HCT116 (cell line): ENCODE measurements around the gene HRH4. TPM values are rescaled to one million over a fixed set of nuclear protein-coding genes. Genes with fewer than 3 reads are reported as not detected.

Source experiments
- ATAC-seq: fragments of 200-7000 bp; cut with Tn5 transposase; 2 replicates; pipeline ENCODE4 v1.9.1; 2020; ENCODE audit warnings: mild to moderate bottlenecking, moderate library complexity
- BruUV-seq: library from RNA; stranded (reverse); fragments of 400-500 nt; replicated peaks from 2 replicates; lab custom pipeline; 2021; lab: Mats Ljungman, UMichigan
- CTCF ChIA-PET: fragments of 300-600 bp; sonication (Branson Sonifier 250); formaldehyde crosslinking; loops from one replicate; lab custom pipeline; 2021; ENCODE audit warnings: antibody characterized with exemption; lab: Charles Lee
- POLR2A ChIA-PET: fragments of 300-600, 350-600 bp; sonication (Branson Sonifier 250); formaldehyde crosslinking; loops from one replicate; lab custom pipeline; 2021; ENCODE audit warnings: antibody characterized with exemption; lab: Charles Lee
- RAD21 ChIA-PET, 2 experiments: fragments of 300-600 bp; sonication (Branson Sonifier 250); formaldehyde crosslinking; loops; one replicate each; lab custom pipeline; 2023; ENCODE audit warnings: low total read pairs in 2 of 2; ENCODE audit not compliant: uncharacterized antibody in 2 of 2, unreplicated experiment in 2 of 2, low non-redundant PET in 1 of 2; lab: Charles Lee
- DNase-seq: peaks from one replicate; pipeline ENCODE4 v3.0.0-alpha.2; 2010; ENCODE audit warnings: low read depth, low spot score
- H2AFZ ChIP-seq: fragments of 200-600 bp; shearing (Covaris generic), sonication (generic); 2 replicates; pipeline ENCODE4 v1.6.1; 2017; ENCODE audit warnings: low read depth, mixed run types, mixed read lengths, antibody characterized with exemption, low read length; ENCODE audit not compliant: poor library complexity, severe bottlenecking
- H3K27ac ChIP-seq: 2 replicates; pipeline ENCODE4 v1.5.1; 2012; ENCODE audit warnings: low read depth, low read length
- H3K27me3 ChIP-seq: fragments of 200-600 bp; sonication (generic); 2 replicates; pipeline ENCODE4 v1.6.1; 2016; ENCODE audit warnings: mixed run types, low read length, mixed read lengths; ENCODE audit not compliant: insufficient read depth
- H3K36me3 ChIP-seq, 2 experiments: fragments of 200-500 bp in 1 of 2; fragments of 200-600 bp in 1 of 2; sonication (Bioruptor generic) in 1 of 2; sonication (generic) in 1 of 2; 2 replicates each; pipeline versions ENCODE4 v1.5.1 to v1.6.1; 2014 to 2016; ENCODE audit warnings: low read length in 2 of 2, inconsistent platforms in 1 of 2, mixed read lengths in 1 of 2, mixed run types in 1 of 2; ENCODE audit not compliant: insufficient read depth in 2 of 2, control insufficient read depth in 1 of 2
- H3K4me1 ChIP-seq, 2 experiments: fragments of 200-600 bp in 1 of 2; sonication (generic) in 1 of 2; 2 replicates each; pipeline versions ENCODE4 v1.5.1 to v1.6.1; 2012 to 2017; ENCODE audit warnings: low read length in 2 of 2, inconsistent platforms in 1 of 2, mild to moderate bottlenecking in 1 of 2, mixed read lengths in 1 of 2, mixed run types in 1 of 2, moderate library complexity in 1 of 2; ENCODE audit not compliant: insufficient read depth in 2 of 2, control insufficient read depth in 1 of 2
- H3K4me2 ChIP-seq: fragments of 200-600 bp; sonication (generic); 2 replicates; pipeline ENCODE4 v1.6.1; 2017; ENCODE audit warnings: mixed run types, low read length, mixed read lengths
- H3K4me3 ChIP-seq, 2 experiments: fragments of 200-600 bp in 1 of 2; sonication (generic) in 1 of 2; replicated peaks in 1 of 2; 2 replicates each; pipeline ENCODE4 v1.5.1; 2011 to 2016; ENCODE audit warnings: low read length in 2 of 2, control low read depth in 1 of 2, low read depth in 1 of 2, mild to moderate bottlenecking in 1 of 2, mixed read lengths in 1 of 2, mixed run types in 1 of 2
- H3K79me2 ChIP-seq: fragments of 200-600 bp; sonication (generic); 2 replicates; pipeline ENCODE4 v1.6.1; 2017; ENCODE audit warnings: mild to moderate bottlenecking, mixed run types, low read length, moderate library complexity, mixed read lengths; ENCODE audit not compliant: insufficient read depth
- H3K9ac ChIP-seq: fragments of 200-600 bp; sonication (generic); 2 replicates; pipeline ENCODE4 v1.6.1; 2016; ENCODE audit warnings: low read length, mixed read lengths
- H3K9me2 ChIP-seq: fragments of 200-600 bp; sonication (generic), shearing (Covaris generic); 2 replicates; pipeline ENCODE4 v1.6.1; 2017; ENCODE audit warnings: mixed run types, mild to moderate bottlenecking, moderate library complexity; ENCODE audit not compliant: insufficient read depth
- H3K9me3 ChIP-seq, 2 experiments: fragments of 200-500 bp in 1 of 2; fragments of 200-600 bp in 1 of 2; sonication (Bioruptor generic) in 1 of 2; sonication (generic) in 1 of 2; 2 replicates each; pipeline ENCODE4 v1.6.1; 2014 to 2017; ENCODE audit warnings: low read length in 2 of 2, mixed read lengths in 2 of 2, inconsistent platforms in 1 of 2, low read depth in 1 of 2, mild to moderate bottlenecking in 1 of 2, mixed run types in 1 of 2, moderate library complexity in 1 of 2; ENCODE audit not compliant: control insufficient read depth in 1 of 2, insufficient read depth in 1 of 2
- H4K20me1 ChIP-seq: fragments of 200-600 bp; sonication (generic), shearing (Covaris generic); 2 replicates; pipeline ENCODE4 v1.6.1; 2017; ENCODE audit warnings: mixed run types, mild to moderate bottlenecking, moderate library complexity; ENCODE audit not compliant: insufficient read depth
- CBX3 ChIP-seq: IDR thresholded peaks from 2 replicates; pipeline ENCODE4 v1.6.1; 2012; ENCODE audit warnings: low read depth
- CEBPB ChIP-seq: IDR thresholded peaks from 2 replicates; pipeline ENCODE4 v1.6.1; 2012; ENCODE audit warnings: low read depth
- EGR1 ChIP-seq: IDR thresholded peaks from 2 replicates; pipeline ENCODE4 v1.6.1; 2012; ENCODE audit warnings: low read depth
- ELF1 ChIP-seq: IDR thresholded peaks from 2 replicates; pipeline ENCODE4 v1.6.1; 2012; ENCODE audit warnings: low read depth, borderline replicate concordance
- EZH2phosphoT487 ChIP-seq: fragments of 200-600 bp; IDR thresholded peaks from 2 replicates; pipeline ENCODE4 v1.6.1; 2018; ENCODE audit warnings: antibody characterized with exemption, borderline replicate concordance
- FOSL1 ChIP-seq: IDR thresholded peaks from 2 replicates; pipeline ENCODE4 v1.6.1; 2012; ENCODE audit warnings: low read depth
- JUND ChIP-seq: IDR thresholded peaks from 2 replicates; pipeline ENCODE4 v1.6.1; 2012
- POLR2A ChIP-seq: IDR thresholded peaks from 2 replicates; pipeline ENCODE4 v1.7.0; 2011; ENCODE audit warnings: borderline replicate concordance; ENCODE audit not compliant: insufficient read depth, insufficient read length; ENCODE audit errors: extremely low read depth
- POLR2AphosphoS5 ChIP-seq: IDR thresholded peaks from 2 replicates; pipeline ENCODE4 v1.6.1; 2011; ENCODE audit warnings: mild to moderate bottlenecking, low read depth, low read length, moderate library complexity
- RAD21 ChIP-seq: IDR thresholded peaks from 2 replicates; pipeline ENCODE4 v1.6.1; 2012; ENCODE audit warnings: low read depth, mild to moderate bottlenecking
- SIN3A ChIP-seq: IDR thresholded peaks from 2 replicates; pipeline ENCODE4 v1.6.1; 2012; ENCODE audit warnings: low read depth
- SP1 ChIP-seq: IDR thresholded peaks from 2 replicates; pipeline ENCODE4 v1.6.1; 2012; ENCODE audit warnings: low read depth
- SRF ChIP-seq: IDR thresholded peaks from 2 replicates; pipeline ENCODE4 v1.6.1; 2012; ENCODE audit warnings: low read depth
- TCF7L2 ChIP-seq: IDR thresholded peaks from 2 replicates; pipeline ENCODE4 v1.7.0; 2011; ENCODE audit warnings: borderline replicate concordance, inconsistent platforms; ENCODE audit not compliant: insufficient read depth, insufficient read length; ENCODE audit errors: extremely low read depth
- ZFX ChIP-seq: fragments of 450-650 bp; IDR thresholded peaks from 2 replicates; pipeline ENCODE4 v1.6.1; 2017
- ZNF274 ChIP-seq: fragments of 200-500 bp; sonication (Bioruptor generic); IDR thresholded peaks from 2 replicates; pipeline ENCODE4 v1.6.1; 2014; ENCODE audit warnings: mild to moderate bottlenecking, low read depth, low read length, inconsistent platforms
- intact Hi-C: fragments of 100-400 bp; cut with micrococcal nuclease; formaldehyde crosslinking; loops from 2 replicates; pipeline ENCODE4 v1.10.0; 2022
- total RNA-seq: library from RNA; stranded (reverse); gene quantifications from one replicate; pipeline ENCODE4 v1.2.1, GENCODE V29; 2021; ENCODE audit not compliant: unreplicated experiment
- TF ChIP-seq, protein P1 (sequence below), 3 experiments: fragments of 200-600 bp in 1 of 3; sonication (generic) in 1 of 3; IDR thresholded peaks in 2 of 3; conservative IDR thresholded peaks in 1 of 3; 2 replicates each; pipeline ENCODE4 v1.5.1; 2012 to 2017; ENCODE audit warnings: low read depth in 2 of 3, low read length in 2 of 3, antibody characterized with exemption in 1 of 3, borderline replicate concordance in 1 of 3, control low read depth in 1 of 3, mild to moderate bottlenecking in 1 of 3, mixed read lengths in 1 of 3, mixed run types in 1 of 3, moderate library complexity in 1 of 3; ENCODE audit not compliant: insufficient read depth in 1 of 3
- TF ChIP-seq, protein P2 (sequence below): IDR thresholded peaks from 2 replicates; pipeline ENCODE4 v1.6.1; 2011; ENCODE audit warnings: mild to moderate bottlenecking, low read length, moderate library complexity; ENCODE audit not compliant: insufficient replicate concordance; ENCODE audit errors: extremely low read depth
- TF ChIP-seq, protein P3 (sequence below): IDR thresholded peaks from 2 replicates; pipeline ENCODE4 v1.6.1; 2012

HRH4 gene
- total RNA-seq, 1 experiment from 2014 or later = not detected

DNA sequence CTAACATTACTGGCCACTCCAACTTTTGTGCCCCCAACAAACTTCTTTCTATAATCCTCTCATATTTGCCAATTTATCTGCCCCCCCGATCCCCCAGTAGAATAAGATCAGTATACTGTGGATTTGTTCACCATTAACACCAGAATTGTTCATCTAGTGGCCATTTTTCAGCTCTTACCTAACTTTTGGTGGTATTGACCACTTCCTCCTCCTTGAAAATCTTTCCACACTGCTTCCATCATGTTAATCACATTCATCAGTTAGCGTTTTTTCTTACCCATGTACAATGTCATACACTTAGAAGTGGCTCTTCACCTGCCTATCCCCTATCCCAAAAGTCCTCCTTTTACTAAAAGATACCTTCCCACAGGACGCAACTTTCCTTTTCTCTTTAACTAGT, 27.8 kb upstream of the HRH4 start:
- no TSS peak for BruUV-seq
- peaks cover 32% of the 10 kb centered on the region for H3K79me2 ChIP-seq
- H3K36me3 ChIP-seq = peaks cover 5 to 11% of the 10 kb centered on the region in 2 experiments; a peak in 1 of 4 replicates
- H3K4me3 ChIP-seq = no peak overlapping the region
- DNase-seq = no peak
- H3K9ac ChIP-seq = no peak overlapping the region
- ATAC-seq = no peak
- CTCF ChIA-PET = interaction anchor here (0.7 to 1.6 kb wide), 2 partner anchors 73 to 596 kb away, joined by 3 to 12 read pairs; no protein-coding TSS in a partner anchor
- RAD21 ChIA-PET = interaction anchor here in 1 of 2 experiments (0.7 kb wide), 1 partner anchor 73 kb away, joined by 3 read pairs; no protein-coding TSS in a partner anchor
- no peaks in the 10 kb centered on the region for H3K9me3 ChIP-seq
- TF ChIP-seq, protein P1, sequence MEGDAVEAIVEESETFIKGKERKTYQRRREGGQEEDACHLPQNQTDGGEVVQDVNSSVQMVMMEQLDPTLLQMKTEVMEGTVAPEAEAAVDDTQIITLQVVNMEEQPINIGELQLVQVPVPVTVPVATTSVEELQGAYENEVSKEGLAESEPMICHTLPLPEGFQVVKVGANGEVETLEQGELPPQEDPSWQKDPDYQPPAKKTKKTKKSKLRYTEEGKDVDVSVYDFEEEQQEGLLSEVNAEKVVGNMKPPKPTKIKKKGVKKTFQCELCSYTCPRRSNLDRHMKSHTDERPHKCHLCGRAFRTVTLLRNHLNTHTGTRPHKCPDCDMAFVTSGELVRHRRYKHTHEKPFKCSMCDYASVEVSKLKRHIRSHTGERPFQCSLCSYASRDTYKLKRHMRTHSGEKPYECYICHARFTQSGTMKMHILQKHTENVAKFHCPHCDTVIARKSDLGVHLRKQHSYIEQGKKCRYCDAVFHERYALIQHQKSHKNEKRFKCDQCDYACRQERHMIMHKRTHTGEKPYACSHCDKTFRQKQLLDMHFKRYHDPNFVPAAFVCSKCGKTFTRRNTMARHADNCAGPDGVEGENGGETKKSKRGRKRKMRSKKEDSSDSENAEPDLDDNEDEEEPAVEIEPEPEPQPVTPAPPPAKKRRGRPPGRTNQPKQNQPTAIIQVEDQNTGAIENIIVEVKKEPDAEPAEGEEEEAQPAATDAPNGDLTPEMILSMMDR (IDR thresholded peaks at IDR 0.05 in 2 of 3, conservative IDR thresholded peaks at IDR 0.05 in 1 of 3; ENCODE audit: borderline replicate concordance in 1 of 3, insufficient read depth in 1 of 3, low read depth in 2 of 3, low read length in 2 of 3) = no peak
- TF ChIP-seq CEBPB (no peak), RAD21 (no peak), EGR1 (no peak), ZNF274 (no peak), ZFX (no peak), TCF7L2 (no peak), SP1 (no peak), SRF (no peak), CBX3 (no peak), EZH2phosphoT487 (no peak), SIN3A (no peak), JUND (no peak), POLR2AphosphoS5 (no peak), ELF1 (no peak), POLR2A (no peak), FOSL1 (no peak)
- TF ChIP-seq, protein P2, sequence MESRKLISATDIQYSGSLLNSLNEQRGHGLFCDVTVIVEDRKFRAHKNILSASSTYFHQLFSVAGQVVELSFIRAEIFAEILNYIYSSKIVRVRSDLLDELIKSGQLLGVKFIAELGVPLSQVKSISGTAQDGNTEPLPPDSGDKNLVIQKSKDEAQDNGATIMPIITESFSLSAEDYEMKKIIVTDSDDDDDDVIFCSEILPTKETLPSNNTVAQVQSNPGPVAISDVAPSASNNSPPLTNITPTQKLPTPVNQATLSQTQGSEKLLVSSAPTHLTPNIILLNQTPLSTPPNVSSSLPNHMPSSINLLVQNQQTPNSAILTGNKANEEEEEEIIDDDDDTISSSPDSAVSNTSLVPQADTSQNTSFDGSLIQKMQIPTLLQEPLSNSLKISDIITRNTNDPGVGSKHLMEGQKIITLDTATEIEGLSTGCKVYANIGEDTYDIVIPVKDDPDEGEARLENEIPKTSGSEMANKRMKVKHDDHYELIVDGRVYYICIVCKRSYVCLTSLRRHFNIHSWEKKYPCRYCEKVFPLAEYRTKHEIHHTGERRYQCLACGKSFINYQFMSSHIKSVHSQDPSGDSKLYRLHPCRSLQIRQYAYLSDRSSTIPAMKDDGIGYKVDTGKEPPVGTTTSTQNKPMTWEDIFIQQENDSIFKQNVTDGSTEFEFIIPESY = no peak
- TF ChIP-seq, protein P3, sequence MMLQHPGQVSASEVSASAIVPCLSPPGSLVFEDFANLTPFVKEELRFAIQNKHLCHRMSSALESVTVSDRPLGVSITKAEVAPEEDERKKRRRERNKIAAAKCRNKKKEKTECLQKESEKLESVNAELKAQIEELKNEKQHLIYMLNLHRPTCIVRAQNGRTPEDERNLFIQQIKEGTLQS = no peak
- no peak overlapping the region for H3K27ac ChIP-seq
- peaks cover 5 to 10% of the 10 kb centered on the region in 2 experiments; a peak in 3 of 4 replicates for H3K4me1 ChIP-seq
- H4K20me1 ChIP-seq = no peaks in the 10 kb centered on the region
- H3K27me3 ChIP-seq = no peaks in the 10 kb centered on the region
- H2AFZ ChIP-seq = no peak overlapping the region
- intact Hi-C loops = no loop called here
- POLR2A ChIA-PET = no interaction called here
- H3K9me2 ChIP-seq = no peaks in the 10 kb centered on the region
- no peak overlapping the region for H3K4me2 ChIP-seq
